NCI-H2081 treated with DMSO at 0.1 percent for 48 hours (cell line): ENCODE data around the gene HSPB1.
"Not testable (repeated sequence)": the region's sequence is repeated elsewhere in the genome, so short reads cannot be mapped to it uniquely, and the experiment has no call there.

ENCODE experiments used
- DNase-seq: peaks from one replicate; lab custom pipeline; 2025; lab: John Stamatoyannopoulos, UW

The HSPB1 gene

GRCh38 chr7:76308874-76309273 is 6.4 kb downstream of the HSPB1 start:
- DNase-seq: not testable (repeated sequence)

- DNase-seq: not testable (repeated sequence)
These were observed 7.0 kb downstream of the HSPB1 start for GRCh38 chr7:76309341-76310101.

GRCh38 chr7:76310102-76310957 is 7.9 kb downstream of the HSPB1 start:
- DNase-seq: peak; percentile 47

GRCh38 chr7:76311838-76312237 is 9.4 kb downstream of the HSPB1 start:
- DNase-seq: not testable (repeated sequence)

GRCh38 chr7:76314042-76314721 is 11.7 kb downstream of the HSPB1 start:
- DNase-seq: peak; percentile 67

- not testable (repeated sequence) for DNase-seq
These were observed 12.3 kb downstream of the HSPB1 start for GRCh38 chr7:76314740-76315139.

- no peak for DNase-seq
These were observed 12.9 kb downstream of the HSPB1 start for GRCh38 chr7:76315364-76315763.

- DNase-seq: no peak
These were observed 14.7 kb downstream of the HSPB1 start for GRCh38 chr7:76316984-76317781.

GRCh38 chr7:76317782-76318487 is 15.5 kb downstream of the HSPB1 start:
- DNase-seq: peak; percentile 96

- no peak for DNase-seq
These were observed 16.2 kb downstream of the HSPB1 start for GRCh38 chr7:76318488-76319353.

- no peak for DNase-seq
These were observed 22.6 kb downstream of the HSPB1 start for GRCh38 chr7:76325092-76325491.

GRCh38 chr7:76325811-76326210 is 23.3 kb downstream of the HSPB1 start:
- no peak for DNase-seq

GRCh38 chr7:76326646-76327233 is 24.3 kb downstream of the HSPB1 start:
- DNase-seq: no peak

- DNase-seq: no peak
These were observed 25.1 kb downstream of the HSPB1 start for GRCh38 chr7:76327610-76328009.

GRCh38 chr7:76328389-76328788 is 25.9 kb downstream of the HSPB1 start:
- DNase-seq: no peak

- DNase-seq: no peak
These were observed 27.0 kb downstream of the HSPB1 start for GRCh38 chr7:76329479-76329878.

GRCh38 chr7:76330261-76330660 is 27.8 kb downstream of the HSPB1 start:
- no peak for DNase-seq

- DNase-seq: no peak
These were observed 28.2 kb downstream of the HSPB1 start for GRCh38 chr7:76330673-76331072.

- no peak for DNase-seq
These were observed 29.6 kb downstream of the HSPB1 start for GRCh38 chr7:76332078-76332477.
